Aorta (tissue), 5 donors: ENCODE data around the gene NCKAP5. TPM values are rescaled to one million over a fixed set of nuclear protein-coding genes. Genes with fewer than 3 reads are reported as not detected.

Source experiments
- ATAC-seq: fragments of 200-7000 bp; cut with Tn5 transposase; one replicate; pipeline ENCODE4 v1.9.1; 2022; ENCODE audit warnings: moderate library complexity; ENCODE audit not compliant: low FRiP score
- DNase-seq, 2 donors: peaks; one replicate each; pipeline ENCODE4 v3.0.0-alpha.2; 2020
- H3K27ac ChIP-seq, 2 donors: one replicate each; pipeline ENCODE4 v1.5.1; 2013; ENCODE audit warnings: low read length in 2 of 2, mild to moderate bottlenecking in 2 of 2, moderate library complexity in 2 of 2, control low read depth in 1 of 2, inconsistent platforms in 1 of 2, low read depth in 1 of 2
- H3K27me3 ChIP-seq, 2 donors: one replicate each; pipeline ENCODE4 v1.6.1; 2013; ENCODE audit warnings: control low read depth in 1 of 2, low read length in 1 of 2, mild to moderate bottlenecking in 1 of 2, moderate library complexity in 1 of 2; ENCODE audit not compliant: insufficient read depth in 2 of 2, control insufficient read depth in 1 of 2
- H3K36me3 ChIP-seq, 2 donors: one replicate each; pipeline ENCODE4 v1.6.1; 2013; ENCODE audit warnings: control low read depth in 1 of 2, low read length in 1 of 2, mild to moderate bottlenecking in 1 of 2; ENCODE audit not compliant: insufficient read depth in 2 of 2, control insufficient read depth in 1 of 2
- H3K4me1 ChIP-seq, 2 donors: one replicate each; pipeline ENCODE4 v1.6.1; 2013; ENCODE audit warnings: low read length in 2 of 2, control low read depth in 1 of 2, mild to moderate bottlenecking in 1 of 2, moderate library complexity in 1 of 2; ENCODE audit not compliant: insufficient read depth in 2 of 2, control insufficient read depth in 1 of 2
- H3K4me3 ChIP-seq, 2 donors: one replicate each; pipeline ENCODE4 v1.5.1; 2013; ENCODE audit warnings: low read length in 2 of 2, control low read depth in 1 of 2, mild to moderate bottlenecking in 1 of 2
- H3K9me3 ChIP-seq: one replicate; pipeline ENCODE4 v1.6.1; 2013; ENCODE audit warnings: mild to moderate bottlenecking, low read length; ENCODE audit not compliant: control insufficient read depth
- WGBS, 2 donors: extraction: QIAGEN DNeasy Blood & Tissue Kit; methylation state at CpG; one replicate each; pipeline ENCODE4 v1.1.7; 2013; 5-methylcytosine and 5-hydroxymethylcytosine counted together
- intact Hi-C, 2 donors: fragments of 100-400 bp; cut with DNase I; formaldehyde crosslinking; loops; one replicate each; pipeline versions ENCODE4 v1.14.2 to v1.15.0; 2022
- polyA plus RNA-seq, 2 donors: library from polyadenylated mRNA; stranded (reverse); fragments of 200-250 nt; gene quantifications; one replicate each; pipeline ENCODE4 v1.2.3, GENCODE V29; 2013
- total RNA-seq, 2 donors: library from RNA; stranded (reverse); fragmentation: NEBNext Ultra II Directional; extraction: Animal tissue kit (Norgen Biotek cat#: 25700); gene quantifications; one replicate each; pipeline ENCODE4 v1.2.1, GENCODE V29; 2021
- donor health status: healthy with polysubstance abuse.
- donor health status: Bipolar disorder and iron deficiency.
- donor health status: DM: no; HTN: no; CAD: no.
- donor health status: DM: no; HTN: no; CAD: no.
- donor health status: DM: yes; HTN: yes; CAD: no.

NCKAP5 gene
- total and polyA plus RNA-seq, 4 donors: 0.75 to 7.5 (median 2.4) TPM; not detected in 1

- H3K4me1 ChIP-seq: no peaks in the 10 kb centered on the region
- DNase-seq (no peak), ATAC-seq (no peak)
- WGBS, 2 donors: 66 to 75% methylated on average over 4 of the region's 4 CpGs
- no peak overlapping the region for H3K4me3 ChIP-seq
- H3K27ac ChIP-seq: no peak overlapping the region
- H3K36me3 ChIP-seq: no peaks in the 10 kb centered on the region
- intact Hi-C loops: no loop called here
- no peaks in the 10 kb centered on the region for H3K9me3 ChIP-seq
- H3K27me3 ChIP-seq: no peaks in the 10 kb centered on the region
Measured at GRCh38 chr2:133416736-133417135, 151.5 kb downstream of the NCKAP5 start.

- Histone ChIP-seq H3K27me3 (no peaks in the 10 kb centered on the region), H3K9me3 (no peaks in the 10 kb centered on the region), H3K27ac (no peak overlapping the region), H3K4me3 (no peak overlapping the region), H3K4me1 (no peaks in the 10 kb centered on the region), H3K36me3 (no peaks in the 10 kb centered on the region)
- intact Hi-C loops: no loop called here
- no peak for DNase-seq
- 79 to 83% methylated on average over 2 of the region's 2 CpGs for WGBS, 2 donors
- no peak for ATAC-seq
Measured at GRCh38 chr2:133416146-133416545, 152.1 kb downstream of the NCKAP5 start.

GRCh38 chr2:133415210-133415876, 152.9 kb downstream of the NCKAP5 start:
- WGBS, 2 donors: 89 to 92% methylated on average over 3 of the region's 3 CpGs
- no peaks in the 10 kb centered on the region for H3K9me3 ChIP-seq
- H3K4me1 ChIP-seq: no peaks in the 10 kb centered on the region
- no peak overlapping the region for H3K4me3 ChIP-seq
- no peak for DNase-seq
- intact Hi-C loops: no loop called here
- H3K27ac ChIP-seq: no peak overlapping the region
- ATAC-seq: no peak
- H3K27me3 ChIP-seq: no peaks in the 10 kb centered on the region
- no peaks in the 10 kb centered on the region for H3K36me3 ChIP-seq

- DNase-seq (no peak), ATAC-seq (no peak)
- no peak overlapping the region for H3K4me3 ChIP-seq
- H3K4me1 ChIP-seq: no peaks in the 10 kb centered on the region
- no peaks in the 10 kb centered on the region for H3K36me3 ChIP-seq
- no peaks in the 10 kb centered on the region for H3K9me3 ChIP-seq
- WGBS, 2 donors: 89% methylated on average over 6 of the region's 6 CpGs
- no peaks in the 10 kb centered on the region for H3K27me3 ChIP-seq
- intact Hi-C loops: no loop called here
- no peak overlapping the region for H3K27ac ChIP-seq
Measured at GRCh38 chr2:133414486-133415209, 153.6 kb downstream of the NCKAP5 start.

GRCh38 chr2:133413863-133414262, 154.4 kb downstream of the NCKAP5 start:
- Histone ChIP-seq H3K27ac (no peak overlapping the region), H3K4me1 (no peaks in the 10 kb centered on the region), H3K27me3 (no peaks in the 10 kb centered on the region), H3K36me3 (no peaks in the 10 kb centered on the region), H3K4me3 (no peak overlapping the region), H3K9me3 (no peaks in the 10 kb centered on the region)
- ATAC-seq: no peak
- intact Hi-C loops: no loop called here
- DNase-seq: no peak
- 86 to 87% methylated on average over 3 of the region's 3 CpGs for WGBS, 2 donors

- intact Hi-C loops: no loop called here
- ATAC-seq: no peak
- H3K27me3 ChIP-seq: no peaks in the 10 kb centered on the region
Measured at GRCh38 chr2:133412694-133413093, 155.6 kb downstream of the NCKAP5 start.

GRCh38 chr2:133411857-133412256, 156.4 kb downstream of the NCKAP5 start:
- H3K4me3 ChIP-seq: no peak overlapping the region
- intact Hi-C loops: no loop called here
- no peaks in the 10 kb centered on the region for H3K9me3 ChIP-seq
- DNase-seq (no peak), ATAC-seq (no peak)
- WGBS, 2 donors: 91% methylated on average over 6 of the region's 6 CpGs
- H3K4me1 ChIP-seq: no peaks in the 10 kb centered on the region
- H3K27me3 ChIP-seq: no peaks in the 10 kb centered on the region
- H3K36me3 ChIP-seq: no peaks in the 10 kb centered on the region
- H3K27ac ChIP-seq: no peak overlapping the region

More at GRCh38 chr2:133412694-133413093, 155.6 kb downstream of the NCKAP5 start:
- DNase-seq: no peak
- Histone ChIP-seq H3K4me3 (no peak overlapping the region), H3K4me1 (no peaks in the 10 kb centered on the region), H3K27ac (no peak overlapping the region), H3K36me3 (no peaks in the 10 kb centered on the region), H3K9me3 (no peaks in the 10 kb centered on the region)

GRCh38 chr2:133411101-133411500, 157.2 kb downstream of the NCKAP5 start:
- intact Hi-C loops: no loop called here
- WGBS, 2 donors: 84% methylated on average over 5 of the region's 5 CpGs
- Histone ChIP-seq H3K9me3 (no peaks in the 10 kb centered on the region), H3K27ac (no peak overlapping the region), H3K36me3 (no peaks in the 10 kb centered on the region), H3K27me3 (no peaks in the 10 kb centered on the region), H3K4me1 (no peaks in the 10 kb centered on the region), H3K4me3 (no peak overlapping the region)
- DNase-seq (no peak), ATAC-seq (no peak)
